ENCODE results near the gene RGL4. TPM values are rescaled to one million over a fixed set of nuclear protein-coding genes. Genes with fewer than 3 reads are reported as not detected.
"Not testable (repeated sequence)": the region's sequence is repeated elsewhere in the genome, so short reads cannot be mapped to it uniquely, and the experiment has no call there.

RGL4 gene
- total RNA-seq, 1 donor from 2014 or later = not detected

DNA sequence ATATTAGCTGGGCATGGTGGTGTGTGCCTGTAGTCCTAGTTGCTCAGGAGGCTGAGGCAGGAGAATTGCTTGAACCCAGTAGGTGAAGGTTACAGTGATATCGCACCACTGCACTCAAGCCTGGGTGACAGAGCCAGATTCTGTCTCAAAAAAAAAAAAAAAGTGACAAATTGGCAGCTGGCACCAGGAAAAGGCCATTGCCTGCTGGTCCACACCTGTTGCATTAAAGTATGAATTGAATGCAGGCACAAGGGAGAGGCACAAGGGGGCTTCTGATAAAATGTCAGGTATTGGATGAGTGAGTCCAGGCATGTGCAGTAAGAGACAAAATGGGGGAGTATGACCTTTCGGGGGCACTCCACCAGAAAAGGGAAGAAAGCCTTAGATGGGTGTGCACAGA is 31.9 kb downstream of the RGL4 start:
- DNase-seq (ENCODE audit: low spot score in 2 of 2) (no peak), FAIRE-seq (no peak)

DNA sequence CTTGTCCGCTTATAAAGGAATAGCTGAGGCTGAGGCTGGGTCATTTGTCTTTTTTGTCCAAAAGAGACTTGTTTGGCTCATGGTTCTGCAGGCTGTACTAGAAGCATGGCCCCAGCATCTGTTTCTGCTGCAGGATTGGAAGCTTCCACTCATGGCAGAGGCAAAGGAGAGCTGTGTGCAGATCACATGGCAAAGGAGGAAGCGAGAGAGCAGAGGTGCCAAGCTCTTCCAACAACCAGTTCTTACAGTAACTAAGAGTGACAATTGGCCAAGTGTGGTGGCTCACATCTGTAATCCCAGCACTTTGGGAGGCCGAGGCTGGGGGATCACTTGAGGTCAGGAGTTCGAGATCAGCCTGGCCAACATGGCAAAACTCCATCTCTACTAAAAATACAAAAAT is 37.3 kb downstream of the RGL4 start:
- not testable (repeated sequence) for FAIRE-seq; DNase-seq (ENCODE audit: low spot score in 2 of 2)

DNA sequence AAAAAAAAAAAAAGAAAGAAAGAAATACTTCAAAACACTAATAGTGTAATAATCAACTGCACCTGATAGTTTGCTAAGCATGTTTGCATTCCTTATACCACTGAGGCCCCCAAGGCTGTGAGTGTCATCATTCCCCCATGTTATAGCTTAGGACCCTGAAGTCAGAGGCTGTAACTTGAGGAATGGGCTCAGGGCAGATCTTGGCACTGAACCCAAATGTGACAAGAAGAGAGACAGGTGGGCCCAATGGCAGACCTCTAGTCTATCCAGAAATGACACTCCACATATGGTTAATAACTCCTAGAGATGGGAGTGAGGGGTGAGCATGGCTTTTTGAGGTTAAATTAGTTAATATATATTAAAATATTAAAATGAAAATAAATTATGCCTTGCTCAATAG is 46.9 kb downstream of the RGL4 start:
- FAIRE-seq = no peak
- DNase-seq (ENCODE audit: low spot score in 2 of 2) = no peak

DNA sequence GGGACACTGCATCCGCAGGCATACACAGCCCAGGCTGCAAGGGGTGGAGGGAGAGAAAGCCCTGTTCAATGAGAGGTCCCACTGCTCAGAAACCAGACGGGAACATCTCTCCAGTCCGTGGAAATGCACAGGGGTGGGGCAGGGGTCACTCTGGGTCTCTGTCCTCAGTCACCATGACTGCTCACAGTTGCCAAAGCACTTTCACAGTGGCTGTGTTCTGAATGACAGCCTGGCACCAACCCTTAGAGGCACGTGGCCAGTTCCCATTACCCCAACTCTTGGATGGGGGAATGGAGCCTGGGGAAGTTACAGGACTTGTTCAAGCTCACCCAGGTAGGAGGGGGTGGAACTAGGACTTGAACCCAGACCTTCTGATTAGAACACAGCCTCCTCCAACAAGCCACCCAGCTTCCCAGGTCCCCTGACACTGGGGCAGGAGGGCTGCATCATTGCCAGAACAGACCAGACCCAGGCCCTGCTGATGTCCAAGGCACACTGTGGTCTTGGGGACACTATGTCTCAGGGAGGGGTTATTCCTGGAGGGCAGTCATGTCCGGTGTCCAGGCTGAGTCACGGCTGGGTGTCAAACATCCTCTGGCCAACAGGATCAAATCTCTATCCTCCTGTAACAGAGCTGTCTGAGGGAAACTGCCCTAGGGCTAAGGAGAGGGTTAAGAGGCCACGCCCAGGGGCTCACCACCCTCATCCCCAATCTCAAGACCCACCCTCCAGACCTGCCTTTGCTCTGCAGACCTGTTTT is 51.9 kb downstream of the RGL4 start:
- no peak for DNase-seq (ENCODE audit: low spot score in 2 of 2)
- FAIRE-seq = no peak

DNA sequence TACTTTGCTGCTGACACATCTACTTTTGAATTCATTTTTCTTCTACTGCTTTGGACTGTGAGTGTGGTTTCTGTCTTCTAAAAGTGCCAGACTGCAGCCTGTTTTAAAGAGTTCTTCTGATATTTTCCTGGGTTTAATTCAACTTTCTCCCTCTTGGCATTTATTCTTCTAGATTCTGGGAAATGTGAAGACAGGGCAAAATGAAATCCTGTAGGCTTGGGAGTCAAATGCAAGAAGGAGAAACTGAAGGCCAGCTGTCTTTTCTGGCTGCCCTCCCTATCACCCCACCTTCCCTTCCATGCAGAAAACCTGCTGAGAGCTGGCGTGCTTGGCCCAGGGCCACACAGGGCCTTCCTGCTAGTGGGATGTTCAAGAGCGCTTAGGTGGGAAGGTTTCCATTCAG is 52.5 kb downstream of the RGL4 start:
- DNase-seq (ENCODE audit: low spot score in 2 of 2) (no peak), FAIRE-seq (no peak)

DNA sequence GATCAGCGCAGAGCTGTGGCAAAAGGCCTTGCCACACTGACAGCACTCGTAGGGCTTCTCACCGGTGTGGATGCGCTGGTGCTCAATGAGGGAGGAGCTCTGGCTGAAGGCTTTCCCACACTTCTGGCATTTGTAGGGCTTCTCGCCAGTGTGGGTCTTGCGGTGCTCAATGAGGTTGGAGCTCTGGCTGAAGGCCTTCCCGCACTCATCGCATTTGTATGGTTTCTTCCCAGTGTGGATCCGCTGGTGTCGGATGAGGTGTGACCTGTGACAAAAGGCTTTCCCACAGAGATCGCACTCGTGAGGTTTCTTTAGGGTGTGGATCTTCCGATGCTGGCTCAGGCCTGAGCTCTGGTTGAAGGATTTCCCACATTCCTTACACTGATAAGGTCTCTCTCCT is 53.2 kb downstream of the RGL4 start:
- DNase-seq (ENCODE audit: low spot score in 2 of 2) = no peak
- FAIRE-seq = no peak

DNA sequence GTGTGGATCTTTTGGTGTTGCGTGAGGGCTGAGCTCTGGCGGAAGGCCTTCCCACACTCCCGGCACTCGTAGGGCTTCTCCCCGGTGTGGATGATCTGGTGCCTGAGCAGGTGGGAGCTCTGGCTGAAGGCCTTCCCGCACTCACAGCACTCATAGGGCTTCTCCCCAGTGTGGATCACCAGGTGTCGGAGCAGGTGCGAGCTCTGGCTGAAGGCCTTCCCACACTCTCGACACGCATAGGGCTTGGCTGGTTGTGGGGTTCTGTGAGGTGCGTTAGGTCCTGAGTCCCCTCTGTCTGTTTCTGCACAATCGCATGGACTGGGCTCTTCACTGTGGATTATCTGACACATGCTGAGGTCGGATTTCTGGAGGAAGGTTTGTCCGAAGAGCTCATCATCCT is 53.7 kb downstream of the RGL4 start:
- DNase-seq (ENCODE audit: low spot score in 2 of 2) = no peak
- no peak for FAIRE-seq

DNA sequence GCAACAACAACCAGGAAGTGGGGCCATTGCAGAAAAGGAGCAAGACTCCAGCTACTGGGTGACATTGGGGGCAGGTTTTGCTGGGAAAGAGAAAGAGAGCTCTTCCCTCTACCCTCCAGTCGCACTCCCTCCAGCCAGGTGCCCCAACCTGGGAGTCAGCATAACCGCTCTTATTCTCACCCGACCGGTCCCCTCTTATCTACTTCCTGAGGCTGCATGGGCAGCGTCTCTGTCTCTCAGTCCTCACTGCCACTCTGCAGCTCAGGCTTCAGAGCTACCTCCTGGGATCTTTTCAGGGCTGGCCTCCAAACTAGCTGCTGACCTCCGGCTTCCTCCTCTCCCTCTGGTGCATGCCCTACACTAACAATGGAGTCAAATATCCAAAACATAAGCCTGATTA is 55.0 kb downstream of the RGL4 start:
- no peak for DNase-seq (ENCODE audit: low spot score in 2 of 2)
- no peak for FAIRE-seq

Other genes with a start within 250 kb of the RGL4 start
- gene IGLL1, start 110.7 kb upstream of the RGL4 start, total RNA-seq = not detected
- gene DRICH1, start 58.7 kb upstream of the RGL4 start, total RNA-seq = 0.82 TPM
- 3.7 TPM for gene ZNF70, start 60.1 kb downstream of the RGL4 start, total RNA-seq
- gene VPREB3, start 63.4 kb downstream of the RGL4 start, total RNA-seq = not detected
- not detected for gene C22orf15, start 72.0 kb downstream of the RGL4 start, total RNA-seq
- 5.3 TPM for gene CHCHD10, start 77.0 kb downstream of the RGL4 start, total RNA-seq
- gene MMP11, start 81.8 kb downstream of the RGL4 start, total RNA-seq = 18.8 TPM
- gene SMARCB1, start 96.0 kb downstream of the RGL4 start, total RNA-seq = 25.7 TPM
- gene DERL3, start 148.0 kb downstream of the RGL4 start, total RNA-seq = 0.82 TPM
- gene SLC2A11, start 166.9 kb downstream of the RGL4 start, total RNA-seq = 11.4 TPM
- 128 TPM for gene MIF, start 203.4 kb downstream of the RGL4 start, total RNA-seq

Measured in frontal cortex (tissue), 4 donors.